ENCODE measurements around the gene CLDN15. TPM values are rescaled to one million over a fixed set of nuclear protein-coding genes. Genes with fewer than 3 reads are reported as not detected.

CLDN15 gene
- 7.0 to 12.8 TPM (median 10.9 TPM) in 5 replicates for total RNA-seq (2022; extraction: Qiagen RNA extraction)

GRCh38 chr7:101237206-101238067 lies at the start of gene CLDN15:
TSS of gene CLDN15 (minus strand) at chr7:101237802. CDS start at chr7:101237581, 221 bp downstream.

GRCh38 chr7:101244375-101245146 lies 7.0 kb upstream of the CLDN15 start, which contains the start of gene FIS1:
TSS of gene FIS1 (minus strand) at chr7:101245081. CDS start at chr7:101245004, 77 bp downstream.

GRCh38 chr7:101217388-101218235 lies 20.0 kb downstream of the CLDN15 start, which contains the start of the genes PLOD3 and ZNHIT1:
TSS of gene PLOD3 (minus strand) at chr7:101217581. CDS start at chr7:101217274, 307 bp downstream.
TSS of gene ZNHIT1 (plus strand) at chr7:101218165. CDS start at chr7:101218196, 31 bp downstream.

GRCh38 chr7:101200862-101201599 lies 36.6 kb downstream of the CLDN15 start, which contains the start of gene MOGAT3:
TSS of gene MOGAT3 (minus strand) at chr7:101201036. CDS start at chr7:101200854, 182 bp downstream.

Other genes with a start within 250 kb of the CLDN15 start
- gene MUC17, start 217.7 kb downstream of the CLDN15 start, total RNA-seq (2022; extraction: Qiagen RNA extraction) = 0.02 to 0.11 TPM (median 0.02 TPM) in 5 replicates
- gene TRIM56, start 152.3 kb downstream of the CLDN15 start, total RNA-seq (2022; extraction: Qiagen RNA extraction) = 12.4 to 15.5 TPM (median 13.1 TPM) in 5 replicates
- 1,708 to 2,057 TPM (median 1,848 TPM) in 5 replicates for gene SERPINE1, start 110.7 kb downstream of the CLDN15 start, total RNA-seq (2022; extraction: Qiagen RNA extraction)
- gene AP1S1, start 83.3 kb downstream of the CLDN15 start, total RNA-seq (2022; extraction: Qiagen RNA extraction) = 146 to 161 TPM (median 152 TPM) in 5 replicates
- gene VGF, start 72.2 kb downstream of the CLDN15 start, total RNA-seq (2022; extraction: Qiagen RNA extraction) = 11.1 to 31.9 TPM (median 20.1 TPM) in 5 replicates
- 0.13 to 0.19 TPM (median 0.15 TPM) in 5 replicates for gene NAT16, start 57.5 kb downstream of the CLDN15 start, total RNA-seq (2022; extraction: Qiagen RNA extraction)
- gene MOGAT3, start 36.8 kb downstream of the CLDN15 start, total RNA-seq (2022; extraction: Qiagen RNA extraction) = not detected in 5 replicates
- gene PLOD3, start 20.2 kb downstream of the CLDN15 start, total RNA-seq (2022; extraction: Qiagen RNA extraction) = 68.9 to 89.2 TPM (median 82.6 TPM) in 5 replicates
- gene ZNHIT1, start 19.6 kb downstream of the CLDN15 start, total RNA-seq (2022; extraction: Qiagen RNA extraction) = 69.7 to 103 TPM (median 87.4 TPM) in 5 replicates
- gene FIS1, start 7.3 kb upstream of the CLDN15 start, total RNA-seq (2022; extraction: Qiagen RNA extraction) = 129 to 149 TPM (median 142 TPM) in 5 replicates
- 48.2 to 53.5 TPM (median 52.8 TPM) in 5 replicates for gene IFT22, start 84.0 kb upstream of the CLDN15 start, total RNA-seq (2022; extraction: Qiagen RNA extraction)
- 0.44 to 0.74 TPM (median 0.52 TPM) in 5 replicates for gene COL26A1, start 125.1 kb upstream of the CLDN15 start, total RNA-seq (2022; extraction: Qiagen RNA extraction)